HEK293 (cell line): ENCODE data around the gene RAB11FIP3.

Source experiments
- CTCF ChIA-PET: fragments of 350-600 bp; formaldehyde crosslinking; extraction: SDS; loops from one replicate; lab custom pipeline; 2021; ENCODE audit warnings: antibody characterized with exemption; lab: Yijun Ruan, JAX
- POLR2A ChIA-PET: fragments of 300-600 bp; formaldehyde crosslinking; extraction: SDS; loops from one replicate; lab custom pipeline; 2020; ENCODE audit warnings: antibody characterized with exemption, inconsistent platforms; lab: Yijun Ruan, JAX
- H3K27ac ChIP-seq: fragments of 200-500 bp; sonication (Bioruptor generic); 2 replicates; pipeline ENCODE4 v1.5.1; 2014; ENCODE audit warnings: low read depth, low read length, control low read depth, inconsistent platforms; ENCODE audit errors: extremely low read depth
- H3K36me3 ChIP-seq, 2 experiments: fragments of 200-500 bp in 1 of 2; sonication (Bioruptor generic) in 1 of 2; 1 replicate in 1 of 2; 2 replicates in 1 of 2; pipeline ENCODE4 v1.5.1; 2014 to 2017; ENCODE audit warnings: inconsistent platforms in 2 of 2, low read length in 2 of 2; ENCODE audit not compliant: control insufficient read depth in 2 of 2, insufficient read depth in 1 of 2
- H3K4me1 ChIP-seq: fragments of 200-500 bp; sonication (Bioruptor generic); 2 replicates; pipeline ENCODE4 v1.5.1; 2014; ENCODE audit warnings: mild to moderate bottlenecking, low read length, inconsistent platforms; ENCODE audit not compliant: control insufficient read depth, insufficient read depth
- H3K4me3 ChIP-seq: 2 replicates; pipeline ENCODE4 v1.5.1; 2011; ENCODE audit warnings: low read depth, mild to moderate bottlenecking, control low read depth, low read length, moderate library complexity
- H3K9me3 ChIP-seq: fragments of 200-500 bp; sonication (Bioruptor generic); 2 replicates; pipeline ENCODE4 v1.5.1; 2014; ENCODE audit warnings: low read depth, low read length, inconsistent platforms; ENCODE audit not compliant: control insufficient read depth, insufficient read depth
- GFI1B ChIP-seq: fragments of 450-650 bp; formaldehyde crosslinking; IDR thresholded peaks from 2 replicates; pipeline ENCODE4 v1.5.1; 2016; ENCODE audit warnings: missing biosample characterization, missing genetic modification characterization
- KLF17 ChIP-seq: fragments of 450-650 bp; formaldehyde crosslinking; IDR thresholded peaks from 2 replicates; pipeline ENCODE4 v1.5.1; 2016; ENCODE audit warnings: missing biosample characterization, missing genetic modification characterization
- PRDM10 ChIP-seq: fragments of 450-650 bp; formaldehyde crosslinking; IDR thresholded peaks from 2 replicates; pipeline ENCODE4 v1.5.1; 2016; ENCODE audit warnings: missing biosample characterization, missing genetic modification characterization
- REPIN1 ChIP-seq: fragments of 450-650 bp; formaldehyde crosslinking; IDR thresholded peaks from 2 replicates; pipeline ENCODE4 v1.5.1; 2017; ENCODE audit warnings: missing biosample characterization, missing genetic modification characterization, low read depth
- ZNF10 ChIP-seq: fragments of 450-650 bp; formaldehyde crosslinking; IDR thresholded peaks from 2 replicates; pipeline ENCODE4 v1.5.1; 2017; ENCODE audit warnings: missing biosample characterization, missing genetic modification characterization
- ZNF138 ChIP-seq: fragments of 450-650 bp; formaldehyde crosslinking; IDR thresholded peaks from 2 replicates; pipeline ENCODE4 v1.5.1; 2016; ENCODE audit warnings: missing biosample characterization, missing genetic modification characterization, borderline replicate concordance
- ZNF155 ChIP-seq: fragments of 450-650 bp; formaldehyde crosslinking; IDR thresholded peaks from 2 replicates; pipeline ENCODE4 v1.5.1; 2016; ENCODE audit warnings: missing biosample characterization, missing genetic modification characterization
- ZNF510 ChIP-seq: fragments of 450-650 bp; formaldehyde crosslinking; IDR thresholded peaks from 2 replicates; pipeline ENCODE4 v1.5.1; 2018; ENCODE audit warnings: mild to moderate bottlenecking, missing genetic modification characterization, missing biosample characterization; ENCODE audit not compliant: insufficient replicate concordance
- ZNF548 ChIP-seq: fragments of 450-650 bp; formaldehyde crosslinking; IDR thresholded peaks from 2 replicates; pipeline ENCODE4 v1.5.1; 2016; ENCODE audit warnings: missing biosample characterization, missing genetic modification characterization
- ZNF560 ChIP-seq: fragments of 450-650 bp; formaldehyde crosslinking; IDR thresholded peaks from 2 replicates; pipeline ENCODE4 v1.5.1; 2017; ENCODE audit warnings: missing biosample characterization, missing genetic modification characterization, borderline replicate concordance
- ZNF596 ChIP-seq: fragments of 450-650 bp; IDR thresholded peaks from 2 replicates; pipeline ENCODE4 v1.5.0; 2018; ENCODE audit warnings: missing biosample characterization, mild to moderate bottlenecking, missing genetic modification characterization, moderate library complexity
- ZNF658 ChIP-seq: fragments of 450-650 bp; formaldehyde crosslinking; IDR thresholded peaks from 2 replicates; pipeline ENCODE4; 2016; ENCODE audit warnings: missing biosample characterization, missing genetic modification characterization
- ZNF768 ChIP-seq: fragments of 450-650 bp; formaldehyde crosslinking; IDR thresholded peaks from 2 replicates; pipeline ENCODE4 v1.5.1; 2018; ENCODE audit warnings: missing biosample characterization, mild to moderate bottlenecking, missing genetic modification characterization
- TF ChIP-seq, protein P1 (sequence below): fragments of 450-650 bp; formaldehyde crosslinking; IDR thresholded peaks from 2 replicates; pipeline ENCODE4 v1.5.1; 2016; ENCODE audit warnings: missing biosample characterization, missing genetic modification characterization
- TF ChIP-seq, protein P2 (sequence below): fragments of 450-650 bp; IDR thresholded peaks from 2 replicates; pipeline ENCODE4 v1.5.1; 2018; ENCODE audit warnings: missing biosample characterization, missing genetic modification characterization

Gene RAB11FIP3

DNA sequence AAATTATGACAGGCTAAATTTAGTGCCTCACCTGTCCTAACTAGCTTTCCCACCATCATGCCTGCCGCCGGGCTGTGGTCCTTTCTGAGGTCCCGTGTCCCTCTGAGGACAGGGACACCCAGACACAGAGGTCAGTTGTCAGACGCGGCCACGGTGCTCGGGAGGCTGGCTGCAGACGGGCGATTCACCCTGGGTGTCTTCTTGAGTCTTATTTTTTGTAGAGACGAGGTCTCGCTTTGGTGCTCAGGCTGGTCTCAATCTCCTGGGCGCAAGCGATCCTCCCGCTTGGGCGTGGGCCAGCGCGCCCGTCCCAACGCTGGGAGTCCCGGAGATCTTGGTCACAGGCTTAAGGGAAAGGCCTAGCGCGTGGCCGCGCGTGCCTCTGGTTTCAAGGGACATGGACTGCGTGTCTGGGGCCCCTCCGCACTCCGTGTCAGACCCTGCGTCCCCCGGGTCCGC is 797 bp upstream of the RAB11FIP3 start (continued):
- TF ChIP-seq PRDM10 (tag by site-specific recombination) = no peak
- no peak for TF ChIP-seq ZNF10 (tag by site-specific recombination)
- TF ChIP-seq KLF17 (tag by site-specific recombination) = 0 out of 2 replicates have a peak, but pooled peaks have one; percentile 3

DNA sequence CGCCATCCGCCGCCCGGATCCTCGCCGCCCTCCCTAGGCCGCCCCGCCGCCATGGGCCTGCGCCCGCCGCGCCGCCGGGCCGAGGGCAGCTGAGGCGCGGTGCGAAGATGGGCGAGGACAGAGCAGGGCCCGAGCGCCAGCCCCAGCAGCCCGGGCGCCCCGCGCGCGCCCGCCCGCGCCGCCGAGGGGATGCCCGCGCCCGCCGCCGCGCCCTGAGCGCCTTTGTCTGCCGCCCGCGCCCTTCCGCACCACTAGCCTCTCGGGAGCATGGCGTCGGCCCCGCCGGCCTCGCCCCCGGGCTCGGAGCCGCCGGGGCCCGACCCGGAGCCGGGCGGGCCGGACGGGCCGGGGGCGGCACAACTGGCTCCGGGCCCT is 278 bp downstream of the RAB11FIP3 start:
- Histone ChIP-seq H3K4me1 (peaks cover 11% of the 10 kb centered on the region), H3K4me3 (peak overlapping the region; percentile 74), H3K27ac (peak overlapping the region; percentile 78; the same call in 1 of the 2 replicates), H3K36me3 (peaks cover 4 to 15% of the 10 kb centered on the region in 2 experiments; a peak in 2 of 3 replicates), H3K9me3 (no peaks in the 10 kb centered on the region)
- no peak for TF ChIP-seq ZNF596
- TF ChIP-seq ZNF155 (tag by site-specific recombination) = no peak
- TF ChIP-seq GFI1B (tag by site-specific recombination) = no peak
- TF ChIP-seq, protein P1, sequence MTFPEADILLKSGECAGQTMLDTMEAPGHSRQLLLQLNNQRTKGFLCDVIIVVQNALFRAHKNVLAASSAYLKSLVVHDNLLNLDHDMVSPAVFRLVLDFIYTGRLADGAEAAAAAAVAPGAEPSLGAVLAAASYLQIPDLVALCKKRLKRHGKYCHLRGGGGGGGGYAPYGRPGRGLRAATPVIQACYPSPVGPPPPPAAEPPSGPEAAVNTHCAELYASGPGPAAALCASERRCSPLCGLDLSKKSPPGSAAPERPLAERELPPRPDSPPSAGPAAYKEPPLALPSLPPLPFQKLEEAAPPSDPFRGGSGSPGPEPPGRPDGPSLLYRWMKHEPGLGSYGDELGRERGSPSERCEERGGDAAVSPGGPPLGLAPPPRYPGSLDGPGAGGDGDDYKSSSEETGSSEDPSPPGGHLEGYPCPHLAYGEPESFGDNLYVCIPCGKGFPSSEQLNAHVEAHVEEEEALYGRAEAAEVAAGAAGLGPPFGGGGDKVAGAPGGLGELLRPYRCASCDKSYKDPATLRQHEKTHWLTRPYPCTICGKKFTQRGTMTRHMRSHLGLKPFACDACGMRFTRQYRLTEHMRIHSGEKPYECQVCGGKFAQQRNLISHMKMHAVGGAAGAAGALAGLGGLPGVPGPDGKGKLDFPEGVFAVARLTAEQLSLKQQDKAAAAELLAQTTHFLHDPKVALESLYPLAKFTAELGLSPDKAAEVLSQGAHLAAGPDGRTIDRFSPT (tag by site-specific recombination) = no peak
- no peak for TF ChIP-seq ZNF658 (tag by site-specific recombination)
- TF ChIP-seq ZNF560 (tag by site-specific recombination) = no peak
- no peak for TF ChIP-seq ZNF768 (tag by site-specific recombination)
- TF ChIP-seq ZNF510 = no peak
- TF ChIP-seq, protein P2, sequence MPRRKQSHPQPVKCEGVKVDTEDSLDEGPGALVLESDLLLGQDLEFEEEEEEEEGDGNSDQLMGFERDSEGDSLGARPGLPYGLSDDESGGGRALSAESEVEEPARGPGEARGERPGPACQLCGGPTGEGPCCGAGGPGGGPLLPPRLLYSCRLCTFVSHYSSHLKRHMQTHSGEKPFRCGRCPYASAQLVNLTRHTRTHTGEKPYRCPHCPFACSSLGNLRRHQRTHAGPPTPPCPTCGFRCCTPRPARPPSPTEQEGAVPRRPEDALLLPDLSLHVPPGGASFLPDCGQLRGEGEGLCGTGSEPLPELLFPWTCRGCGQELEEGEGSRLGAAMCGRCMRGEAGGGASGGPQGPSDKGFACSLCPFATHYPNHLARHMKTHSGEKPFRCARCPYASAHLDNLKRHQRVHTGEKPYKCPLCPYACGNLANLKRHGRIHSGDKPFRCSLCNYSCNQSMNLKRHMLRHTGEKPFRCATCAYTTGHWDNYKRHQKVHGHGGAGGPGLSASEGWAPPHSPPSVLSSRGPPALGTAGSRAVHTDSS (tag by site-specific recombination) = no peak
- no peak for TF ChIP-seq REPIN1 (tag by site-specific recombination)
- no peak for TF ChIP-seq ZNF548 (tag by site-specific recombination)
- TF ChIP-seq ZNF138 (tag by site-specific recombination) = no peak
- POLR2A ChIA-PET = interaction anchor here (1.0 to 3.0 kb wide), 4 partner anchors 24 to 98 kb away, joined by 3 to 14 read pairs (median 3); partner anchors contain the start of gene DECR2
- CTCF ChIA-PET = interaction anchor here (0.6 to 1.1 kb wide), 2 partner anchors 63 to 69 kb away, joined by 4 to 6 read pairs; no protein-coding TSS in a partner anchor
